PC-9 (cell line): ENCODE results near the gene SUFU.

Source experiments
- CTCF ChIP-seq: fragments of 200-600 bp; sonication (generic); conservative IDR thresholded peaks from 2 replicates; pipeline ENCODE4 v1.6.1; 2017; ENCODE audit warnings: mixed run types, antibody characterized with exemption, mild to moderate bottlenecking, moderate library complexity
- EZH2 ChIP-seq: fragments of 200-600 bp; sonication (generic); IDR thresholded peaks from 2 replicates; pipeline ENCODE4 v1.8.0; 2017; ENCODE audit warnings: antibody characterized with exemption, low read depth

- no peak for TF ChIP-seq CTCF
- no peak for TF ChIP-seq EZH2
Measured at GRCh38 chr10:102545265-102545871, 41.6 kb downstream of the SUFU start.
